NOMO-1 treated with dmso at 0.1 percent for 144 hours (cell line): Measurements from ENCODE around the gene TMUB2.
A peak's percentile ranks its signal among the peaks of the same experiment; 100 is the strongest.

Experiments used
- DNase-seq: peaks from one replicate; lab custom pipeline; 2025; ENCODE audit not compliant: unreplicated experiment; lab: John Stamatoyannopoulos, UW

The TMUB2 gene

GRCh38 chr17:44176671-44177501 lies 9.9 kb upstream of the TMUB2 start:
- no peak for DNase-seq

DNA sequence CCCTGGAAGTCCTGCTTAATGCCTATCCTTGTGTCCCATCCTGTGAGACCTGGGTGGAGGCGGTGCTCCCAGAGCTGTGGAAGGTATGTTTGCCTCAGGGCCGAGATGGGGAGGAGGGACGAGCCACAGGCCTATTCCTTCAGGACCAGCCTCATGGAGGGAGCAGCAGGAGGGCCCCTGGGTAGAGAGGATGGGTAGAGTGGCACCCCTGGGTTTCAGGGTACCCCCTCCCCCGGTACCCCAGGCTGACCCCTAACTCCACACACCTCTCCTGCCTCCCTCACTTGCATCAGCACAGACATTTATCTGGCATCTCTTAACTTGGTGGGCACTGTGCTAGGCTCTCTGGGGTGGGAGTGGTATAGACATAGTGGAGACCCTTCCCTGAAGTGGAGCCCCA lies 9.1 kb upstream of the TMUB2 start:
- DNase-seq, result no peak

DNA sequence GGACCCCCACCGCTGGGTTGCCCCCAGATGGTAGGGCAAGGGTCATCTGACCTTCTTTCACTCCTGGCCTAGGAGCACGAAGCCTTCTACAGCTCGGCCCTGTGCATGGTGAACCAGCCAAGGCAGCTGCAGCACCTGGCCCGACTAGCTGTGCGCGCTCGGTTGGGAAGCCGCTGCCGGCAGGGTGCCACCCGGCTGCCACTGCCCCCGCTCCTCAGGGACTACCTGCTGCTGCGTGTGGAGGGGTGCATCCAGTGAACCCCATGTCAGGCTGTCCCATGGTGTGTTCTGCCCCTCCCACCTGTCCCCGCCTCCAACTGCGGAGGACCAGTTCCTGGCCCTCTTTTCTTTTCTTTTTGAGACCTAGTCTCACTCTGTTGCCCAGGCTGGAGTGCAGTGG lies 8.6 kb upstream of the TMUB2 start:
- no peak for DNase-seq

DNA sequence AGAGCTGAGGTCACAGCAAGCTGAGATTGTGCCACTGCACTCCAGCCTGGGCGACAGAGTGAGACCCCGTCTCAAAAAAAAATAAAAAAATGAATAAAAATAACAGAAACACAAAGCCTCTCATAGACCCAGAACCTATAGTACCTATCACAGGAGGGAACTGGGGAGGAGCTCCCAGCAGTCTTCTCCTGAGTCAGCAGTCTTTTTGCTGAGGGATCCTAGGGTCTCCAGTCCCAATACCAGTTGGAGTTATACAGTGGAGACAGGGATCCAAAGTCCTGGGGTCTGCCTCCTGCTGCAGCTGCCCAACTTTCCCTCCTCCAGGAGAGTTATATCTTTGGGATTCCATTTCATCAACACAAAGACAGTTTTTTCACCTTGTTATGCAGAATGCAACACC lies 3.7 kb upstream of the TMUB2 start:
- no peak for DNase-seq

DNA sequence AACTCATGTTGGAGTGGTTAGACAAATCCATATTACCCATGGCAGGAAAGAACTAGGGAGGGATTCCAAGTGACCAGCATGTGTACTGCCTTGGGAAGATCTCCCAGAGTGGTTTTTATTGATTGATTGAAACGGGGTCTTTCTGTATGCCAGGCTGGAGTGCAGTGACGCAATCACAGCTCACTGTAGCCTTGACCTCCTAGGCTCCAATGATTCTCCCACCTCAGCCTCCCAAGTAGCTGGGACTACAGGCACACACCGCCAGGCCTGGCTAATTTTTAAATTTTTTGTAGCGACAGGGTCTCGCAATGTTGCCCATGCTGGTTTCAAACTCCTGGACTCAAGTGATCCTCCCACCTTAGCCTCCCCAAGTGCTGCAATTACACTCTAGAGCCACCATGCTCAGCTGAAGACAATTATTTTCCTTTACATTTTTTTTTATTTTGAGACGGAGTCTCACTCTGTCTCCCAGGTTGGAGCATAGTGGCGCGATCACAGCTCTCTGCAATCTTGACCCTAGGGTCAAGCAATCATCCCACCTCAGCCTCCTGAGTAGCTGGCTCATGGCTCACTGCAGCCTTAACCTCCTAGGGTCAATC lies 2.5 kb upstream of the TMUB2 start:
- DNase-seq, result no peak

- DNase-seq, result no peak
Observed at GRCh38 chr17:44187131-44187899, 543 bp downstream of the TMUB2 start.

GRCh38 chr17:44188576-44189403 lies 2.0 kb downstream of the TMUB2 start:
- no peak for DNase-seq

GRCh38 chr17:44190481-44190880 lies 3.7 kb downstream of the TMUB2 start:
- DNase-seq, result no peak

DNA sequence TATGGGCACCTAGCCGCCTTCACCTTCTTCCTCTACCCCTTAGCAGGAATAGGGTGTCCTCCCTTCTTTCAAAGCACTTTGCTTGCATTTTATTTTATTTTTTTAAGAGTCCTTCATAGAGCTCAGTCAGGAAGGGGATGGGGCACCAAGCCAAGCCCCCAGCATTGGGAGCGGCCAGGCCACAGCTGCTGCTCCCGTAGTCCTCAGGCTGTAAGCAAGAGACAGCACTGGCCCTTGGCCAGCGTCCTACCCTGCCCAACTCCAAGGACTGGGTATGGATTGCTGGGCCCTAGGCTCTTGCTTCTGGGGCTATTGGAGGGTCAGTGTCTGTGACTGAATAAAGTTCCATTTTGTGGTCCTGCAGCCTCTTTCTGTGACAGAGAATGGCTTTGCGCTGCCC lies 4.6 kb downstream of the TMUB2 start:
- no peak for DNase-seq

- DNase-seq, result no peak
Observed at GRCh38 chr17:44191941-44192496, 5.2 kb downstream of the TMUB2 start.

- no peak for DNase-seq
Observed at GRCh38 chr17:44192750-44193149, 6.0 kb downstream of the TMUB2 start.

- no peak for DNase-seq
Observed at GRCh38 chr17:44193326-44194084, 6.7 kb downstream of the TMUB2 start.

DNA sequence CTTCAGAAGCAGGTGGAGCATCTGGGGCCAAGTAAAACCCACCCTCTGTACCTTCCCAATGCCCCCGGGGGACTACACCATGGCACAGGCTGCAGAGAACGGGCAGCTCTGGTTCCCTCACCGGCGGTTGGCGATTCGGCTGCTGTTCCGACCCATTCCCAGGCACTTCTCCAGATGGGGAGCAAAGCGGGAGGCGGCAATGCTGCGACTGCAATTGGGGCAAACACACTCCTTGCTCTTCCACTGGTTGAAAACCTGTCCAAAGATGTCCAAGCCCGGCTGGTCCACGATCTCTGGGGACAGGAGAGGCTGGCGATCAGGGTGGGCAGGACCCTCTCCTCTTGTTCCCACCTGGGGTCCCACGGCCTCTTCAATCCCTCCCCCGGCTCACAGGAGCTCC lies 10.3 kb downstream of the TMUB2 start:
- DNase-seq, result no peak

GRCh38 chr17:44197980-44198720 lies 11.4 kb downstream of the TMUB2 start:
- peak; percentile 85 for DNase-seq

- peak; percentile 23 for DNase-seq
Observed at GRCh38 chr17:44198721-44199552, 12.2 kb downstream of the TMUB2 start.

- peak; percentile 99 for DNase-seq
Observed at GRCh38 chr17:44199553-44200477, 13.0 kb downstream of the TMUB2 start, which contains the start of gene ATXN7L3. Gene ATXN7L3, minus strand, starts transcription at chr17:44199884. Its CDS starts 1,814 bp downstream, at chr17:44198070.

- no peak for DNase-seq
Observed at GRCh38 chr17:44200478-44201155, 13.8 kb downstream of the TMUB2 start.
